IMR-90 (cell line): ENCODE results near the gene NRARP. TPM values are rescaled to one million over a fixed set of nuclear protein-coding genes. Genes with fewer than 3 reads are reported as not detected.

Experiments used
- RAD21 ChIP-seq: IDR thresholded peaks from 2 replicates; pipeline ENCODE4 v1.6.1; 2012; ENCODE audit warnings: low read length, improper control_type of control experiment
- polyA plus RNA-seq, 3 experiments: library from polyadenylated mRNA; depleted of rRNA; stranded (reverse); fragments of >200 nt; gene quantifications; 2 replicates each; pipeline ENCODE4 v1.2.3, GENCODE V29; 2012; ENCODE audit warnings: low replicate concordance in 1 of 3
- total RNA-seq: library from RNA; depleted of rRNA; stranded (reverse); fragments of >200 nt; gene quantifications from 2 replicates; pipeline ENCODE4 v1.2.3, GENCODE V29; 2012; rRNA removed

Gene NRARP
- total and polyA plus RNA-seq, 2 of the 4 experiments (the other 2 are of a cell fraction) = 0.15 TPM; not detected in 1

DNA sequence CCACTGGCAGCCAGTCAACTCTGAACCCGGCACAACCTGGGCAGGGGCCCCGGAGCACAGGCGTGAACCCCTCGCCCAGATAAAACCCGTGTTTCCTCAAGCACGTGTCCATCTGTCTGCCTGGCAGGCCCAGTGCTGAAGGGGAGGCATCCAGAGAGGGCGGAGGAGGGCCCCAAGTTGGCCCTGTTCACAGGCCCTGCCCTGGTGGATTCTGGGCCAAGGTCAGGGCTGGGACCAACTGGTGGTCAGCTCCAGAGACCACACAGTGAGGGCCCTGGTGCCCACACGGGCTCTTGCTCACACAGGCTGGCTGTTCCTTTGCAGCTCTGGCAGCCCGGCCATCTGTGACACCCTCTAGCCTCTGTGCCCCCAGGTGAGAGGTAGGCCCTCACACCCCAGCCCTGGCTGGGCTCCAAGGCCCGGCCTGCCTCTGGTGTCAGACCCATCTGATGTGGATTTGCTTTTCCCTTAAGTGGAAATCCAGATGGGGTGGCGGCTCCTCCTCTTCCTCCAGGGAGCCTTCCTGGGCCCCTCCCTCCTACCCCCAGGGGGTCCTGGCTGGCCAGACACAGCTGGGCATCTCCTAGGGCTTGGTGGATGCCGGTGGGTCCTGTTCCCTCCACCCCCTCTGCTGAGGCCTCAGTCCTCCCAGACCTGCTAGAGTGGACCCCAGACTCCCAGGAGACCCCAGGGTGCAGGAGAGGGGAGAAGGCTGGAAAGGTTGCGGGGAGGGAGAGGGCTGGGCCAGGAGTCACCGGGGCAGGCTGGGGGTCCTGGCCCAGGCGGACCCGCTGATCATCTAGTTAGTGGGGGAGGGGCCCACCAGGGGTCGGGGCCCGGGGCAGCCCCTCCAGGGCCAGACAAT, 51.5 kb downstream of the NRARP start (continued):
- no peak for TF ChIP-seq RAD21

Other genes with a start within 250 kb of the NRARP start
- not detected in 2 replicates for gene ENTPD2, start 248.2 kb downstream of the NRARP start, total RNA-seq
- gene ENTPD2, start 248.2 kb downstream of the NRARP start, polyA plus RNA-seq (2012; rRNA removed) = not detected in 2 replicates
- 3.3 and 3.4 TPM in 2 replicates for gene SAPCD2, start 231.7 kb downstream of the NRARP start, total RNA-seq
- 4.9 and 6.4 TPM in 2 replicates for gene SAPCD2, start 231.7 kb downstream of the NRARP start, polyA plus RNA-seq (2012; rRNA removed)
- gene UAP1L1, start 224.8 kb downstream of the NRARP start, total RNA-seq = 2.3 and 2.5 TPM in 2 replicates
- gene UAP1L1, start 224.8 kb downstream of the NRARP start, polyA plus RNA-seq (2012; rRNA removed) = 8.7 and 9.8 TPM in 2 replicates
- gene MAN1B1, start 215.3 kb downstream of the NRARP start, total RNA-seq = 25.0 and 28.7 TPM in 2 replicates
- gene MAN1B1, start 215.3 kb downstream of the NRARP start, polyA plus RNA-seq (2012; rRNA removed) = 49.8 and 55.1 TPM in 2 replicates
- 14.2 and 14.9 TPM in 2 replicates for gene DPP7, start 187.5 kb downstream of the NRARP start, total RNA-seq
- gene DPP7, start 187.5 kb downstream of the NRARP start, polyA plus RNA-seq (2012; rRNA removed) = 76.4 and 88.2 TPM in 2 replicates
- gene GRIN1, start 163.1 kb downstream of the NRARP start, total RNA-seq = not detected in 2 replicates
- gene GRIN1, start 163.1 kb downstream of the NRARP start, polyA plus RNA-seq (2012; rRNA removed) = 0.04 and 0.09 TPM in 2 replicates
- not detected in 2 replicates for gene LRRC26, start 132.2 kb downstream of the NRARP start, total RNA-seq
- gene LRRC26, start 132.2 kb downstream of the NRARP start, polyA plus RNA-seq (2012; rRNA removed) = not detected in 2 replicates
- gene TMEM210, start 130.2 kb downstream of the NRARP start, total RNA-seq = not detected in 2 replicates
- gene TMEM210, start 130.2 kb downstream of the NRARP start, polyA plus RNA-seq (2012; rRNA removed) = not detected in 2 replicates
- 9.3 and 9.4 TPM in 2 replicates for gene ANAPC2, start 113.7 kb downstream of the NRARP start, total RNA-seq
- gene ANAPC2, start 113.7 kb downstream of the NRARP start, polyA plus RNA-seq (2012; rRNA removed) = 29.5 and 34.3 TPM in 2 replicates
- gene SSNA1, start 113.6 kb downstream of the NRARP start, total RNA-seq = 55.7 and 63.9 TPM in 2 replicates
- 86.7 and 107 TPM in 2 replicates for gene SSNA1, start 113.6 kb downstream of the NRARP start, polyA plus RNA-seq (2012; rRNA removed)
- gene TPRN, start 101.5 kb downstream of the NRARP start, total RNA-seq = 1.7 and 1.8 TPM in 2 replicates
- gene TPRN, start 101.5 kb downstream of the NRARP start, polyA plus RNA-seq (2012; rRNA removed) = 5.3 and 7.1 TPM in 2 replicates
- 18.8 and 20.8 TPM in 2 replicates for gene TMEM203, start 96.6 kb downstream of the NRARP start, total RNA-seq
- gene TMEM203, start 96.6 kb downstream of the NRARP start, polyA plus RNA-seq (2012; rRNA removed) = 39.1 and 40.6 TPM in 2 replicates
- 0.90 and 1.1 TPM in 2 replicates for gene NDOR1, start 96.6 kb downstream of the NRARP start, total RNA-seq
- gene NDOR1, start 96.6 kb downstream of the NRARP start, polyA plus RNA-seq (2012; rRNA removed) = 10.6 and 14.0 TPM in 2 replicates
- not detected in 2 replicates for gene RNF208, start 80.0 kb downstream of the NRARP start, total RNA-seq
- gene RNF208, start 80.0 kb downstream of the NRARP start, polyA plus RNA-seq (2012; rRNA removed) = 1.2 and 1.6 TPM in 2 replicates
- gene CYSRT1, start 77.1 kb downstream of the NRARP start, total RNA-seq = 0.18 TPM in 1 of 2 replicates, not detected in the other
- 0.84 and 0.93 TPM in 2 replicates for gene CYSRT1, start 77.1 kb downstream of the NRARP start, polyA plus RNA-seq (2012; rRNA removed)
- not detected in 2 replicates for gene RNF224, start 74.8 kb downstream of the NRARP start, total RNA-seq
- gene RNF224, start 74.8 kb downstream of the NRARP start, polyA plus RNA-seq (2012; rRNA removed) = not detected in 2 replicates
- gene SLC34A3, start 71.4 kb downstream of the NRARP start, total RNA-seq = not detected in 2 replicates
- not detected in 2 replicates for gene SLC34A3, start 71.4 kb downstream of the NRARP start, polyA plus RNA-seq (2012; rRNA removed)
- 236 and 237 TPM in 2 replicates for gene TUBB4B, start 61.0 kb downstream of the NRARP start, total RNA-seq
- 529 and 613 TPM in 2 replicates for gene TUBB4B, start 61.0 kb downstream of the NRARP start, polyA plus RNA-seq (2012; rRNA removed)
- not detected in 2 replicates for gene STPG3, start 51.0 kb downstream of the NRARP start, total RNA-seq
- not detected in 2 replicates for gene STPG3, start 51.0 kb downstream of the NRARP start, polyA plus RNA-seq (2012; rRNA removed)
- 36.7 and 36.9 TPM in 2 replicates for gene NELFB, start 46.9 kb downstream of the NRARP start, total RNA-seq
- gene NELFB, start 46.9 kb downstream of the NRARP start, polyA plus RNA-seq (2012; rRNA removed) = 65.1 and 66.0 TPM in 2 replicates
- 9.7 and 11.4 TPM in 2 replicates for gene TOR4A, start 24.5 kb downstream of the NRARP start, total RNA-seq
- 22.9 and 28.4 TPM in 2 replicates for gene TOR4A, start 24.5 kb downstream of the NRARP start, polyA plus RNA-seq (2012; rRNA removed)
- gene EXD3, start 120.9 kb upstream of the NRARP start, total RNA-seq = 1.1 and 1.7 TPM in 2 replicates
- 7.4 and 10.2 TPM in 2 replicates for gene EXD3, start 120.9 kb upstream of the NRARP start, polyA plus RNA-seq (2012; rRNA removed)
- not detected in 2 replicates for gene NOXA1, start 121.1 kb upstream of the NRARP start, total RNA-seq
- gene NOXA1, start 121.1 kb upstream of the NRARP start, polyA plus RNA-seq (2012; rRNA removed) = 0.16 and 0.17 TPM in 2 replicates
- gene ENTPD8, start 139.1 kb upstream of the NRARP start, total RNA-seq = not detected in 2 replicates
- 0.07 TPM in 2 replicates for gene ENTPD8, start 139.1 kb upstream of the NRARP start, polyA plus RNA-seq (2012; rRNA removed)
- 7.7 and 10.0 TPM in 2 replicates for gene NSMF, start 157.1 kb upstream of the NRARP start, total RNA-seq
- 40.9 and 45.9 TPM in 2 replicates for gene NSMF, start 157.1 kb upstream of the NRARP start, polyA plus RNA-seq (2012; rRNA removed)
- under 0.01 TPM in 2 replicates for gene PNPLA7, start 248.1 kb upstream of the NRARP start, total RNA-seq
- gene PNPLA7, start 248.1 kb upstream of the NRARP start, polyA plus RNA-seq (2012; rRNA removed) = 0.70 and 0.89 TPM in 2 replicates
- 15.6 and 23.6 TPM in 2 replicates for gene MRPL41, start 249.6 kb upstream of the NRARP start, total RNA-seq
- 38.9 and 58.9 TPM in 2 replicates for gene MRPL41, start 249.6 kb upstream of the NRARP start, polyA plus RNA-seq (2012; rRNA removed)